Breast epithelium (tissue), 4 donors: ENCODE results near the gene HES3. TPM values are rescaled to one million over a fixed set of nuclear protein-coding genes. Genes with fewer than 3 reads are reported as not detected.

Experiments
- DNase-seq, 2 donors: peaks; one replicate each; pipeline ENCODE4 v3.0.0-alpha.2; 2019; ENCODE audit warnings: low spot score in 2 of 2
- H3K27ac ChIP-seq, 2 donors: fragments of 200-600 bp; sonication (generic) in 1 of 2; one replicate each; pipeline ENCODE4 v1.5.1; 2016 to 2019; ENCODE audit warnings: mild to moderate bottlenecking in 1 of 2
- H3K27me3 ChIP-seq, 2 donors: fragments of 200-600 bp; sonication (generic) in 1 of 2; one replicate each; pipeline versions ENCODE4 v1.5.1 to v1.6.0; 2017 to 2019; ENCODE audit warnings: control low read depth in 1 of 2, mild to moderate bottlenecking in 1 of 2
- H3K36me3 ChIP-seq: fragments of 200-600 bp; one replicate; pipeline ENCODE4 v1.5.1; 2019
- H3K4me1 ChIP-seq, 2 donors: fragments of 200-600 bp; sonication (generic); one replicate each; pipeline ENCODE4 v1.5.1; 2016 to 2019; ENCODE audit warnings: control low read depth in 1 of 2
- H3K4me3 ChIP-seq, 3 donors: fragments of 200-600 bp; sonication (generic); 1 replicate in 2 of 3; 2 replicates in 1 of 3; pipeline ENCODE4 v1.5.1; 2016 to 2019; ENCODE audit warnings: mild to moderate bottlenecking in 3 of 3, moderate library complexity in 2 of 3
- H3K9me3 ChIP-seq, 2 donors: fragments of 200-600 bp; sonication (generic) in 1 of 2; one replicate each; pipeline ENCODE4 v1.5.1; 2016 to 2019; ENCODE audit warnings: control low read depth in 1 of 2
- CTCF ChIP-seq, 3 donors: fragments of 450-650 bp; IDR thresholded peaks; one replicate each; pipeline ENCODE4 v1.5.1; 2016 to 2017; ENCODE audit warnings: antibody characterized with exemption in 3 of 3, mild to moderate bottlenecking in 3 of 3, moderate library complexity in 3 of 3
- POLR2A ChIP-seq: fragments of 450-650 bp; IDR thresholded peaks from one replicate; pipeline ENCODE4 v1.6.1; 2016; ENCODE audit warnings: antibody characterized with exemption, mild to moderate bottlenecking, moderate library complexity
- POLR2AphosphoS5 ChIP-seq, 3 donors: sonication (generic); formaldehyde crosslinking; IDR thresholded peaks; one replicate each; pipeline ENCODE4 v1.6.1; 2017; ENCODE audit warnings: antibody characterized with exemption in 3 of 3
- intact Hi-C: fragments of 100-400 bp; cut with DNase I; formaldehyde crosslinking; loops from one replicate; pipeline ENCODE4 v1.15.1; 2023; ENCODE audit warnings: low total_unique reads
- total RNA-seq, 3 donors: library from RNA; depleted of rRNA; stranded (reverse); fragments of >200 nt; gene quantifications; one replicate each; pipeline ENCODE4 v1.1.0, GENCODE V29; 2016

Gene HES3
- total RNA-seq, 3 donors from 2014 or later, result not detected

GRCh38 chr1:6221210-6221784 lies 22.7 kb upstream of the HES3 start:
- TF ChIP-seq POLR2AphosphoS5 (IDR thresholded peaks at IDR 0.05) (no peak), CTCF (IDR thresholded peaks at IDR 0.05) (no peak), POLR2A (no peak)
- no peak overlapping the region for H3K4me3 ChIP-seq
- no peak overlapping the region for H3K27ac ChIP-seq
- H3K27me3 ChIP-seq, result no peaks in the 10 kb centered on the region
- no peaks in the 10 kb centered on the region for H3K9me3 ChIP-seq
- H3K36me3 ChIP-seq, result no peaks in the 10 kb centered on the region
- no peaks in the 10 kb centered on the region for H3K4me1 ChIP-seq
- intact Hi-C loops, result no loop called here
- no peak for DNase-seq

- H3K9me3 ChIP-seq, result no peaks in the 10 kb centered on the region
- H3K36me3 ChIP-seq, result no peaks in the 10 kb centered on the region
- intact Hi-C loops, result no loop called here
- no peaks in the 10 kb centered on the region for H3K27me3 ChIP-seq
- no peak overlapping the region for H3K4me3 ChIP-seq
- DNase-seq, result no peak
- no peaks in the 10 kb centered on the region for H3K4me1 ChIP-seq
- TF ChIP-seq POLR2AphosphoS5 (IDR thresholded peaks at IDR 0.05) (no peak), CTCF (IDR thresholded peaks at IDR 0.05) (no peak), POLR2A (no peak)
- peak overlapping the region in 1 of 2 donors; percentile 80 for H3K27ac ChIP-seq
These were observed 21.3 kb upstream of the HES3 start for GRCh38 chr1:6222636-6223035.

GRCh38 chr1:6223617-6224016 lies 20.4 kb upstream of the HES3 start:
- Histone ChIP-seq H3K27me3 (no peaks in the 10 kb centered on the region), H3K4me3 (no peak overlapping the region), H3K27ac (no peak overlapping the region), H3K4me1 (no peaks in the 10 kb centered on the region), H3K36me3 (no peaks in the 10 kb centered on the region), H3K9me3 (no peaks in the 10 kb centered on the region)
- no peak for DNase-seq
- intact Hi-C loops, result no loop called here
- TF ChIP-seq POLR2AphosphoS5 (IDR thresholded peaks at IDR 0.05) (no peak), CTCF (IDR thresholded peaks at IDR 0.05) (no peak), POLR2A (no peak)

- intact Hi-C loops, result no loop called here
- Histone ChIP-seq H3K27me3 (no peaks in the 10 kb centered on the region), H3K36me3 (no peaks in the 10 kb centered on the region), H3K27ac (no peak overlapping the region), H3K9me3 (no peaks in the 10 kb centered on the region), H3K4me1 (no peaks in the 10 kb centered on the region), H3K4me3 (no peak overlapping the region)
- DNase-seq, result no peak
- TF ChIP-seq POLR2AphosphoS5 (IDR thresholded peaks at IDR 0.05) (no peak), POLR2A (no peak), CTCF (IDR thresholded peaks at IDR 0.05) (no peak)
These were observed 19.3 kb upstream of the HES3 start for GRCh38 chr1:6224718-6225117.

- Histone ChIP-seq H3K4me3 (no peak overlapping the region), H3K4me1 (no peaks in the 10 kb centered on the region), H3K27ac (no peak overlapping the region), H3K9me3 (no peaks in the 10 kb centered on the region), H3K36me3 (no peaks in the 10 kb centered on the region), H3K27me3 (no peaks in the 10 kb centered on the region)
- TF ChIP-seq POLR2AphosphoS5 (IDR thresholded peaks at IDR 0.05) (no peak), POLR2A (no peak), CTCF (IDR thresholded peaks at IDR 0.05) (no peak)
- DNase-seq, result no peak
- intact Hi-C loops, result no loop called here
These were observed 18.3 kb upstream of the HES3 start for GRCh38 chr1:6225651-6226050.
